Measurements from ENCODE around the gene OR52N1. TPM values are rescaled to one million over a fixed set of nuclear protein-coding genes. Genes with fewer than 3 reads are reported as not detected.
A peak's percentile ranks its signal among the peaks of the same experiment; 100 is the strongest.

Gene OR52N1
- total and polyA plus RNA-seq, 9 of the 15 experiments (the other 6 are each of a cell fraction or from before 2014, with no cell fraction given), result not detected

DNA sequence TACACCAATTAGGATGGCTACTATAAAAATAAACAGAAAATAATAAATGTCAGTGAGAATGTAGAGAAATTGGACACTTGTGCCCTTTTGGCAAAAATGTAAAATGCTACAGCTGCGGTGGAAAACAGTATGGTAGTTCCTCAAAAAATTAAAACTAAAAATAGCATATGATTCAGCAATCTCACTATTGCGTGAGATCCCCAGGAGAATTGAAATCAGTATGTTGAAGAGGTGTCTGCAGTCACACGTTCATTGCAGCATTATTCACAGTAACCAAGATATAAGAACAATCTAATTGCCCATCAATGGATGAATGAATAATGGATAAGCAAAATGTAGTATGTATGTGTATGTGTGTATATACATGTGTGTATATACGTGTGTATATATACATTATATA is 24.5 kb upstream of the OR52N1 start (continued):
- TF ChIP-seq NCOA4 (IDR thresholded peaks at IDR 0.05; ENCODE audit: partially characterized antibody) (no peak), SREBF1 (IDR thresholded peaks at IDR 0.05; ENCODE audit: borderline replicate concordance, low read depth, low read length) (no peak), JUN (IDR thresholded peaks at IDR 0.05; ENCODE audit: borderline replicate concordance, low read depth, low read length) (0 out of 2 replicates have a peak, but pooled peaks have one; percentile 27), JUN (CRISPR knock-in tag; IDR thresholded peaks at IDR 0.05; ENCODE audit: borderline replicate concordance) (no peak), TEAD4 (IDR thresholded peaks at IDR 0.05; ENCODE audit: low read length) (peak; percentile 57; the same call in 1 of the 2 replicates), TEAD4 (CRISPR knock-in tag; IDR thresholded peaks at IDR 0.05; ENCODE audit: borderline replicate concordance) (no peak), XRCC5 (IDR thresholded peaks at IDR 0.05; ENCODE audit: low read depth, low read length) (no peak), HDAC8 (tag; IDR thresholded peaks at IDR 0.05) (no peak), RFX1 (IDR thresholded peaks at IDR 0.05) (0 out of 2 replicates have a peak, but pooled peaks have one; percentile 8), C11orf30 (IDR thresholded peaks at IDR 0.05; ENCODE audit: low read depth) (peak; percentile 81), GTF2A2 (tag; IDR thresholded peaks at IDR 0.05) (no peak), TRIM28 (IDR thresholded peaks at IDR 0.05) (peak; percentile 53; the same call in 1 of the 2 replicates), SRSF7 (optimal IDR thresholded peaks at IDR 0.05; ENCODE audit: low read depth, low read length) (no peak), MEF2A (IDR thresholded peaks at IDR 0.05; ENCODE audit: control insufficient read depth, low read depth, low read length) (peak; percentile 97), MAFK (IDR thresholded peaks at IDR 0.05; ENCODE audit: low read length) (peak; percentile 49; the same call in 1 of the 2 replicates), E2F3 (CRISPR knock-in tag; IDR thresholded peaks at IDR 0.05) (no peak), LEF1 (IDR thresholded peaks at IDR 0.05) (peak; percentile 30; the same call in 1 of the 2 replicates), SMARCE1 (IDR thresholded peaks at IDR 0.05) (peak; percentile 12; the same call in 1 of the 2 replicates), KLF10 (CRISPR knock-in tag; IDR thresholded peaks at IDR 0.05) (no peak), ATF7 (IDR thresholded peaks at IDR 0.05) (peak; percentile 51; the same call in 1 of the 2 replicates)
- TF ChIP-seq, protein P1, sequence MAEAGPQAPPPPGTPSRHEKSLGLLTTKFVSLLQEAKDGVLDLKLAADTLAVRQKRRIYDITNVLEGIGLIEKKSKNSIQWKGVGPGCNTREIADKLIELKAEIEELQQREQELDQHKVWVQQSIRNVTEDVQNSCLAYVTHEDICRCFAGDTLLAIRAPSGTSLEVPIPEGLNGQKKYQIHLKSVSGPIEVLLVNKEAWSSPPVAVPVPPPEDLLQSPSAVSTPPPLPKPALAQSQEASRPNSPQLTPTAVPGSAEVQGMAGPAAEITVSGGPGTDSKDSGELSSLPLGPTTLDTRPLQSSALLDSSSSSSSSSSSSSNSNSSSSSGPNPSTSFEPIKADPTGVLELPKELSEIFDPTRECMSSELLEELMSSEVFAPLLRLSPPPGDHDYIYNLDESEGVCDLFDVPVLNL (CRISPR knock-in tag; IDR thresholded peaks at IDR 0.05; ENCODE audit: low read depth), result no peak
- TF ChIP-seq, protein P2, sequence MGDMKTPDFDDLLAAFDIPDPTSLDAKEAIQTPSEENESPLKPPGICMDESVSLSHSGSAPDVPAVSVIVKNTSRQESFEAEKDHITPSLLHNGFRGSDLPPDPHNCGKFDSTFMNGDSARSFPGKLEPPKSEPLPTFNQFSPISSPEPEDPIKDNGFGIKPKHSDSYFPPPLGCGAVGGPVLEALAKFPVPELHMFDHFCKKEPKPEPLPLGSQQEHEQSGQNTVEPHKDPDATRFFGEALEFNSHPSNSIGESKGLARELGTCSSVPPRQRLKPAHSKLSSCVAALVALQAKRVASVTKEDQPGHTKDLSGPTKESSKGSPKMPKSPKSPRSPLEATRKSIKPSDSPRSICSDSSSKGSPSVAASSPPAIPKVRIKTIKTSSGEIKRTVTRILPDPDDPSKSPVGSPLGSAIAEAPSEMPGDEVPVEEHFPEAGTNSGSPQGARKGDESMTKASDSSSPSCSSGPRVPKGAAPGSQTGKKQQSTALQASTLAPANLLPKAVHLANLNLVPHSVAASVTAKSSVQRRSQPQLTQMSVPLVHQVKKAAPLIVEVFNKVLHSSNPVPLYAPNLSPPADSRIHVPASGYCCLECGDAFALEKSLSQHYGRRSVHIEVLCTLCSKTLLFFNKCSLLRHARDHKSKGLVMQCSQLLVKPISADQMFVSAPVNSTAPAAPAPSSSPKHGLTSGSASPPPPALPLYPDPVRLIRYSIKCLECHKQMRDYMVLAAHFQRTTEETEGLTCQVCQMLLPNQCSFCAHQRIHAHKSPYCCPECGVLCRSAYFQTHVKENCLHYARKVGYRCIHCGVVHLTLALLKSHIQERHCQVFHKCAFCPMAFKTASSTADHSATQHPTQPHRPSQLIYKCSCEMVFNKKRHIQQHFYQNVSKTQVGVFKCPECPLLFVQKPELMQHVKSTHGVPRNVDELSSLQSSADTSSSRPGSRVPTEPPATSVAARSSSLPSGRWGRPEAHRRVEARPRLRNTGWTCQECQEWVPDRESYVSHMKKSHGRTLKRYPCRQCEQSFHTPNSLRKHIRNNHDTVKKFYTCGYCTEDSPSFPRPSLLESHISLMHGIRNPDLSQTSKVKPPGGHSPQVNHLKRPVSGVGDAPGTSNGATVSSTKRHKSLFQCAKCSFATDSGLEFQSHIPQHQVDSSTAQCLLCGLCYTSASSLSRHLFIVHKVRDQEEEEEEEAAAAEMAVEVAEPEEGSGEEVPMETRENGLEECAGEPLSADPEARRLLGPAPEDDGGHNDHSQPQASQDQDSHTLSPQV (IDR thresholded peaks at IDR 0.05), result no peak
- TF ChIP-seq, protein P3, sequence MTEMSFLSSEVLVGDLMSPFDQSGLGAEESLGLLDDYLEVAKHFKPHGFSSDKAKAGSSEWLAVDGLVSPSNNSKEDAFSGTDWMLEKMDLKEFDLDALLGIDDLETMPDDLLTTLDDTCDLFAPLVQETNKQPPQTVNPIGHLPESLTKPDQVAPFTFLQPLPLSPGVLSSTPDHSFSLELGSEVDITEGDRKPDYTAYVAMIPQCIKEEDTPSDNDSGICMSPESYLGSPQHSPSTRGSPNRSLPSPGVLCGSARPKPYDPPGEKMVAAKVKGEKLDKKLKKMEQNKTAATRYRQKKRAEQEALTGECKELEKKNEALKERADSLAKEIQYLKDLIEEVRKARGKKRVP (CRISPR knock-in tag; IDR thresholded peaks at IDR 0.05), result peak; percentile 58; the same call in 1 of the 2 replicates
- TF ChIP-seq, protein P4, sequence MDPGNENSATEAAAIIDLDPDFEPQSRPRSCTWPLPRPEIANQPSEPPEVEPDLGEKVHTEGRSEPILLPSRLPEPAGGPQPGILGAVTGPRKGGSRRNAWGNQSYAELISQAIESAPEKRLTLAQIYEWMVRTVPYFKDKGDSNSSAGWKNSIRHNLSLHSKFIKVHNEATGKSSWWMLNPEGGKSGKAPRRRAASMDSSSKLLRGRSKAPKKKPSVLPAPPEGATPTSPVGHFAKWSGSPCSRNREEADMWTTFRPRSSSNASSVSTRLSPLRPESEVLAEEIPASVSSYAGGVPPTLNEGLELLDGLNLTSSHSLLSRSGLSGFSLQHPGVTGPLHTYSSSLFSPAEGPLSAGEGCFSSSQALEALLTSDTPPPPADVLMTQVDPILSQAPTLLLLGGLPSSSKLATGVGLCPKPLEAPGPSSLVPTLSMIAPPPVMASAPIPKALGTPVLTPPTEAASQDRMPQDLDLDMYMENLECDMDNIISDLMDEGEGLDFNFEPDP (CRISPR knock-in tag; IDR thresholded peaks at IDR 0.05), result no peak
